ENCODE results near the gene USP22. TPM values are rescaled to one million over a fixed set of nuclear protein-coding genes. Genes with fewer than 3 reads are reported as not detected.

Gene USP22
- total RNA-seq (2013; cell fraction: nucleolus; rRNA removed): 204 and 220 TPM in 2 replicates
- 130 and 140 TPM in 2 replicates for total RNA-seq (2014; rRNA removed)
- 78.0 and 82.1 TPM in 2 replicates for total RNA-seq (2014; rRNA removed; fragmentation: Illumina TruSeq; extraction: Trizol)
- 200 and 218 TPM in 2 replicates for total RNA-seq (2021)
- polyA plus RNA-seq (2011; ENCODE audit: low read depth): 71.5 TPM
- 62.7 and 113 TPM in 2 replicates for polyA plus RNA-seq (2011; rRNA removed)
- polyA plus RNA-seq (2011; cell fraction: cytosol; rRNA removed): 98.3 and 104 TPM in 2 replicates
- 131 and 163 TPM in 2 replicates for polyA plus RNA-seq (2011; cell fraction: nucleus; rRNA removed)
- 62.2 and 71.3 TPM in 2 replicates for polyA plus RNA-seq (2012)
- polyA plus RNA-seq (2014; fragmentation: Illumina TruSeq; extraction: Trizol): 101 and 114 TPM in 2 replicates
- 10 to 100 TPM; 10.8 to 11.6 TPM for polyA plus RNA-seq (2014; fragmentation: Nextera tagmentation; extraction: Ambion mirVana)
- polyA plus RNA-seq (2014; rRNA removed): 106 and 116 TPM in 2 replicates
- 10 to 100 TPM; 85.6 to 91.9 TPM for polyA plus RNA-seq (2016; fragmentation: Nextera tagmentation; extraction: Ambion mirVana)
- 147 and 182 TPM in 2 replicates for polyA minus RNA-seq (2011; rRNA and poly(A)+ RNA removed)
- 69.5 and 91.4 TPM in 2 replicates for polyA minus RNA-seq (2011; cell fraction: cytosol; rRNA and poly(A)+ RNA removed)
- polyA minus RNA-seq (2011; cell fraction: nucleus; rRNA and poly(A)+ RNA removed): 50.4 and 99.9 TPM in 2 replicates
- Bru-seq, nascent RNA: percentile 94 among the genes with signal in this experiment
- percentile 96 among the genes with signal in this experiment for BruChase-seq, experiment 1, labeled RNA remaining after a 6-hour chase
- percentile 95 among the genes with signal in this experiment for BruChase-seq, experiment 2, labeled RNA remaining after a 2-hour chase
- long read RNA-seq, experiment 1, full-length matches to known transcripts: 7 of 34 reads
- long read RNA-seq, experiment 1, partial matches to known transcripts: 1 of 34 reads
- long read RNA-seq, experiment 1, other reads (novel, unspliced or antisense): 26 of 34 reads
- long read RNA-seq, experiment 2, partial matches to known transcripts: 0 of 27 reads
- long read RNA-seq, experiment 2, other reads (novel, unspliced or antisense): 27 of 27 reads

- Histone ChIP-seq H3K4me3 (peak within 1 kb of the TSS; percentile 91), H3K27ac (ENCODE audit: control insufficient read depth, insufficient read depth) (peak within 1 kb of the TSS; percentile 93), H3K4me2 (ENCODE audit: control insufficient read depth, insufficient read depth) (peak within 1 kb of the TSS; percentile 86), H4K20me1 (ENCODE audit: control insufficient read depth, insufficient read depth) (peaks cover 6% of the 10 kb centered on the region; the same call in 1 of the 2 replicates), H3K4me1 (ENCODE audit: control insufficient read depth, insufficient read depth, low read length) (peaks cover 15% of the 10 kb centered on the region), H3K9ac (ENCODE audit: control insufficient read depth, insufficient read depth, low read length) (peak within 1 kb of the TSS; percentile 90), H3K27me3 (replicated peaks in 1 of 2; ENCODE audit: control insufficient read depth in 2 of 2, insufficient read depth in 2 of 2, low read length in 1 of 2) (no peaks in the 10 kb centered on the region), H3K79me2 (ENCODE audit: control insufficient read depth, insufficient read depth, low read length) (peaks cover 48% of the 10 kb centered on the region), H3K9me3 (replicated peaks; ENCODE audit: control insufficient read depth, insufficient read depth, low read length) (no peaks in the 10 kb centered on the region), H2AFZ (ENCODE audit: control insufficient read depth, low read depth, low read length) (peak within 1 kb of the TSS; percentile 71), H3K36me3 (ENCODE audit: control insufficient read depth in 2 of 2, insufficient read depth in 2 of 2, low read length in 1 of 2) (peaks cover 0 to 4% of the 10 kb centered on the region in 2 experiments; a peak in 1 of 4 replicates)
- FAIRE-seq (peak; percentile 94), ATAC-seq (peak; percentile 79), DNase-seq (ENCODE audit: low read depth, low spot score) (no peak)
- RAD21 ChIA-PET (ENCODE audit: unreplicated experiment): interaction anchor here (0.6 to 2.7 kb wide), 13 partner anchors 8 to 887 kb away, joined by 3 to 22 read pairs (median 4); no protein-coding TSS in a partner anchor
- intact Hi-C loops (cut with micrococcal nuclease; ENCODE audit: unreplicated experiment) (loop anchor here (1.0 to 5.0 kb wide), 3 partner anchors 11 to 245 kb away; partner anchors contain the start of gene TMEM11), in situ Hi-C loops (cut with MboI) (no loop called here)
- WGBS (ENCODE audit: insufficient coverage, insufficient replicate concordance, low lambda C conversion rate, missing lambda C conversion rate): under 1% methylated on average over 67 of the region's 91 CpGs
- POLR2A ChIA-PET: interaction anchor here (0.5 to 5.0 kb wide), 11 partner anchors 8 to 244 kb away, joined by 3 to 41 read pairs (median 5); partner anchors contain the start of gene DHRS7B
- CTCF ChIA-PET: interaction anchor here (0.9 to 2.7 kb wide), 17 partner anchors 8 to 470 kb away, joined by 3 to 32 read pairs (median 4); no protein-coding TSS in a partner anchor
- no TSS peak for BruUV-seq (replicated peaks)
- SMC1A ChIA-PET (ENCODE audit: uncharacterized antibody, unreplicated experiment): interaction anchor here (0.6 to 2.4 kb wide), 7 partner anchors 10 to 246 kb away, joined by 3 to 25 read pairs (median 5); no protein-coding TSS in a partner anchor
- TF ChIP-seq RELA (IDR thresholded peaks at IDR 0.05; ENCODE audit: borderline replicate concordance, partially characterized antibody) (peak; percentile 31), SREBF2 (IDR thresholded peaks at IDR 0.05; ENCODE audit: low read length) (no peak), HDGF (IDR thresholded peaks at IDR 0.05) (0 out of 2 replicates have a peak, but pooled peaks have one; percentile 47), POU2F2 (IDR thresholded peaks at IDR 0.05; ENCODE audit: borderline replicate concordance, low read depth, low read length) (0 out of 3 replicates have a peak, but pooled peaks have one; percentile 30), CREM (IDR thresholded peaks at IDR 0.05; ENCODE audit: low read depth) (peak; percentile 47; the same call in 1 of the 2 replicates), ZNF207 (IDR thresholded peaks at IDR 0.05; ENCODE audit: borderline replicate concordance) (peak; percentile 97; the same call in 1 of the 2 replicates), IKZF2 (IDR thresholded peaks at IDR 0.05) (0 out of 4 replicates have a peak, but pooled peaks of 1 of the 2 experiments have one; percentile 23), EED (IDR thresholded peaks at IDR 0.05; ENCODE audit: low read depth) (0 out of 2 replicates have a peak, but pooled peaks have one; percentile 35), SPI1 (IDR thresholded peaks at IDR 0.05; ENCODE audit: borderline replicate concordance, insufficient read depth, low read depth, low read length) (0 out of 2 replicates have a peak, but pooled peaks have one; percentile 16), GABPA (IDR thresholded peaks at IDR 0.05; ENCODE audit: low read depth) (no peak), DPF2 (IDR thresholded peaks at IDR 0.05) (peak; percentile 89), POLR2AphosphoS2 (IDR thresholded peaks at IDR 0.05; ENCODE audit: low read depth, low read length) (peak; percentile 91), NR2C1 (IDR thresholded peaks at IDR 0.05) (peak; percentile 22; the same call in 1 of the 2 replicates), HCFC1 (IDR thresholded peaks at IDR 0.05; ENCODE audit: low read length) (peak; percentile 3; the same call in 1 of the 2 replicates), POLR2A (IDR thresholded peaks at IDR 0.05; ENCODE audit: low read depth, low read length) (peak; percentile 81), TCF12 (IDR thresholded peaks at IDR 0.05; ENCODE audit: low read depth, low read length) (0 out of 2 replicates have a peak, but pooled peaks have one; percentile 6), SMARCA5 (IDR thresholded peaks at IDR 0.05) (0 out of 2 replicates have a peak, but pooled peaks have one; percentile 80), RAD21 (IDR thresholded peaks at IDR 0.05; ENCODE audit: insufficient read depth, low read depth, low read length) (no peak), YY1 (IDR thresholded peaks at IDR 0.05; ENCODE audit: low read depth, low read length) (peak; percentile 79), IKZF1 (conservative IDR thresholded peaks at IDR 0.05) (peak; percentile 79), STAT1 (conservative IDR thresholded peaks at IDR 0.05) (peak; percentile 89; the same call in 1 of the 2 replicates), RB1 (IDR thresholded peaks at IDR 0.05; ENCODE audit: borderline replicate concordance) (peak; percentile 93; the same call in 1 of the 2 replicates)
Observed at GRCh38 chr17:21042458-21043295, at the start of gene USP22. Gene USP22 (minus strand): TSS chr17:21043011. CDS start chr17:21042835, 176 bp downstream.
